ENCODE data around the gene DVL1. TPM values are rescaled to one million over a fixed set of nuclear protein-coding genes. Genes with fewer than 3 reads are reported as not detected.

The DVL1 gene
- total and polyA plus RNA-seq, 2 of the 13 experiments (the other 11 are each of a cell fraction or from before 2014, with no cell fraction given), result 30.8 to 60.4 TPM

- TF ChIP-seq POLR2AphosphoS5 (IDR thresholded peaks at IDR 0.05; ENCODE audit: low read depth, low read length) (no peak), NFE2L2 (IDR thresholded peaks at IDR 0.05; ENCODE audit: low read length) (no peak), ZBTB1 (CRISPR knock-in tag; IDR thresholded peaks at IDR 0.05; ENCODE audit: borderline replicate concordance) (no peak), ZNF879 (CRISPR knock-in tag; IDR thresholded peaks at IDR 0.05) (0 out of 2 replicates have a peak, but pooled peaks have one; percentile 56), ARNT2 (CRISPR knock-in tag; IDR thresholded peaks at IDR 0.05; ENCODE audit: low read depth) (no peak), ZNF841 (CRISPR knock-in tag; IDR thresholded peaks at IDR 0.05; ENCODE audit: borderline replicate concordance) (no peak), ZNF652 (CRISPR knock-in tag; IDR thresholded peaks at IDR 0.05; ENCODE audit: borderline replicate concordance, low read depth) (peak; percentile 96), ZNF496 (CRISPR knock-in tag; IDR thresholded peaks at IDR 0.05; ENCODE audit: insufficient replicate concordance) (no peak), NCOA2 (CRISPR knock-in tag; IDR thresholded peaks at IDR 0.05) (0 out of 2 replicates have a peak, but pooled peaks have one; percentile 6), ZNF670 (CRISPR knock-in tag; IDR thresholded peaks at IDR 0.05; ENCODE audit: borderline replicate concordance) (no peak), FOXC1 (CRISPR knock-in tag; IDR thresholded peaks at IDR 0.05; ENCODE audit: borderline replicate concordance) (0 out of 2 replicates have a peak, but pooled peaks have one; percentile 28), ZNF256 (CRISPR knock-in tag; conservative IDR thresholded peaks at IDR 0.05) (no peak), MBNL3 (CRISPR knock-in tag; conservative IDR thresholded peaks at IDR 0.05) (no peak), ZNF770 (CRISPR knock-in tag; IDR thresholded peaks at IDR 0.05) (no peak; the same call in 1 of the 2 replicates), HCFC1 (IDR thresholded peaks at IDR 0.05; ENCODE audit: low read depth, low read length) (no peak)
- TF ChIP-seq, protein P1, sequence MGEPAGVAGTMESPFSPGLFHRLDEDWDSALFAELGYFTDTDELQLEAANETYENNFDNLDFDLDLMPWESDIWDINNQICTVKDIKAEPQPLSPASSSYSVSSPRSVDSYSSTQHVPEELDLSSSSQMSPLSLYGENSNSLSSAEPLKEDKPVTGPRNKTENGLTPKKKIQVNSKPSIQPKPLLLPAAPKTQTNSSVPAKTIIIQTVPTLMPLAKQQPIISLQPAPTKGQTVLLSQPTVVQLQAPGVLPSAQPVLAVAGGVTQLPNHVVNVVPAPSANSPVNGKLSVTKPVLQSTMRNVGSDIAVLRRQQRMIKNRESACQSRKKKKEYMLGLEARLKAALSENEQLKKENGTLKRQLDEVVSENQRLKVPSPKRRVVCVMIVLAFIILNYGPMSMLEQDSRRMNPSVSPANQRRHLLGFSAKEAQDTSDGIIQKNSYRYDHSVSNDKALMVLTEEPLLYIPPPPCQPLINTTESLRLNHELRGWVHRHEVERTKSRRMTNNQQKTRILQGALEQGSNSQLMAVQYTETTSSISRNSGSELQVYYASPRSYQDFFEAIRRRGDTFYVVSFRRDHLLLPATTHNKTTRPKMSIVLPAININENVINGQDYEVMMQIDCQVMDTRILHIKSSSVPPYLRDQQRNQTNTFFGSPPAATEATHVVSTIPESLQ (CRISPR knock-in tag; conservative IDR thresholded peaks at IDR 0.05), result no peak
- TF ChIP-seq, protein P2, sequence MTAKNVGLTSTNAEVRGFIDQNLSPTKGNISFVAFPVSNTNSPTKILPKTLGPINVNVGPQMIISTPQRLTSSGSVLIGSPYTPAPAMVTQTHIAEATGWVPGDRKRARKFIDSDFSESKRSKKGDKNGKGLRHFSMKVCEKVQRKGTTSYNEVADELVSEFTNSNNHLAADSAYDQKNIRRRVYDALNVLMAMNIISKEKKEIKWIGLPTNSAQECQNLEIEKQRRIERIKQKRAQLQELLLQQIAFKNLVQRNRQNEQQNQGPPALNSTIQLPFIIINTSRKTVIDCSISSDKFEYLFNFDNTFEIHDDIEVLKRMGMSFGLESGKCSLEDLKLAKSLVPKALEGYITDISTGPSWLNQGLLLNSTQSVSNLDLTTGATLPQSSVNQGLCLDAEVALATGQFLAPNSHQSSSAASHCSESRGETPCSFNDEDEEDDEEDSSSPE (CRISPR knock-in tag; IDR thresholded peaks at IDR 0.05), result peak; percentile 80
- TF ChIP-seq, protein P3, sequence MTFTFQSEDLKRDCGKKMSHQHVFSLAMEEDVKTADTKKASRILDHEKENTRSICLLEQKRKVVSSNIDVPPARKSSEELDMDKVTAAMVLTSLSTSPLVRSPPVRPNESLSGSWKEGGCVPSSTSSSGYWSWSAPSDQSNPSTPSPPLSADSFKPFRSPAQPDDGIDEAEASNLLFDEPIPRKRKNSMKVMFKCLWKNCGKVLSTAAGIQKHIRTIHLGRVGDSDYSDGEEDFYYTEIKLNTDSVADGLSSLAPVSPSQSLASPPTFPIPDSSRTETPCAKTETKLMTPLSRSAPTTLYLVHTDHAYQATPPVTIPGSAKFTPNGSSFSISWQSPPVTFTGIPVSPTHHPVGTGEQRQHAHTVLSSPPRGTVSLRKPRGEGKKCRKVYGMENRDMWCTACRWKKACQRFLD (CRISPR knock-in tag; IDR thresholded peaks at IDR 0.05; ENCODE audit: borderline replicate concordance), result no peak
- TF ChIP-seq, protein P4, sequence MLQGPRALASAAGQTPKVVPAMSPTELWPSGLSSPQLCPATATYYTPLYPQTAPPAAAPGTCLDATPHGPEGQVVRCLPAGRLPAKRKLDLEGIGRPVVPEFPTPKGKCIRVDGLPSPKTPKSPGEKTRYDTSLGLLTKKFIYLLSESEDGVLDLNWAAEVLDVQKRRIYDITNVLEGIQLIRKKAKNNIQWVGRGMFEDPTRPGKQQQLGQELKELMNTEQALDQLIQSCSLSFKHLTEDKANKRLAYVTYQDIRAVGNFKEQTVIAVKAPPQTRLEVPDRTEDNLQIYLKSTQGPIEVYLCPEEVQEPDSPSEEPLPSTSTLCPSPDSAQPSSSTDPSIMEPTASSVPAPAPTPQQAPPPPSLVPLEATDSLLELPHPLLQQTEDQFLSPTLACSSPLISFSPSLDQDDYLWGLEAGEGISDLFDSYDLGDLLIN (CRISPR knock-in tag; IDR thresholded peaks at IDR 0.05; ENCODE audit: borderline replicate concordance), result no peak
These were observed 44.6 kb downstream of the DVL1 start (continued) for GRCh38 chr1:1304331-1305299.

All from HepG2 (cell line).